ENCODE data around the gene MYLK3. TPM values are rescaled to one million over a fixed set of nuclear protein-coding genes. Genes with fewer than 3 reads are reported as not detected.

MYLK3 gene
- total and polyA plus RNA-seq, 2 donors (not counting 3 experiments of a cell fraction or from before 2014, with no cell fraction given), result not detected

GRCh38 chr16:46688654-46689364 lies 59.3 kb downstream of the MYLK3 start, which contains the start of gene VPS35:
Gene VPS35, minus strand, starts transcription at chr16:46689178. Its CDS starts 45 bp downstream, at chr16:46689133.
- ChIA-PET CTCF (interaction anchor here (2.9 kb wide), 1 partner anchor 15 kb away, joined by 14 read pairs; no protein-coding TSS in a partner anchor), POLR2A (no interaction called here)
- peaks cover 30% of the 10 kb centered on the region for H3K4me1 ChIP-seq (ENCODE audit: control insufficient read depth, extremely low read depth, insufficient read depth, low read length)
- intact Hi-C loops (cut with micrococcal nuclease), result loop anchor here (1.0 to 5.0 kb wide), 8 partner anchors 16 to 454 kb away; partner anchors contain the start of genes C16orf87, DNAJA2, GPT2 and NETO2
- peaks cover 67% of the 10 kb centered on the region for H3K79me2 ChIP-seq (ENCODE audit: control insufficient read depth, insufficient read depth, low read length)
- dilution Hi-C loops (cut with MboI; ENCODE audit: extremely low pct_ligation_motif_present, low sequenced_read_pairs), result no loop called here
- peaks cover 0 to 4% of the 10 kb centered on the region in 2 experiments for H3K36me3 ChIP-seq (ENCODE audit: control insufficient read depth in 2 of 2, extremely low read depth in 1 of 2, insufficient read depth in 2 of 2, low read length in 2 of 2)
- BruUV-seq (replicated peaks), result no TSS peak
- H2AFZ ChIP-seq (ENCODE audit: low read depth, low read length), result peak within 1 kb of the TSS; percentile 69
- peak; percentile 98 for FAIRE-seq
- no peaks in the 10 kb centered on the region for H3K27me3 ChIP-seq (ENCODE audit: control insufficient read depth in 2 of 2, insufficient read depth in 2 of 2, low read length in 2 of 2)
- peak; percentile 99 for DNase-seq (ENCODE audit: low read depth, low spot score)
- peaks cover 12% of the 10 kb centered on the region for H4K20me1 ChIP-seq (replicated peaks; ENCODE audit: control insufficient read depth, extremely low read depth, insufficient read depth, low read length)
- H3K4me3 ChIP-seq (replicated peaks in 1 of 3; ENCODE audit: insufficient read depth in 1 of 3, low read depth in 1 of 3, low read length in 3 of 3), result peak within 1 kb of the TSS; percentile 66 to 96 (median 81)
- peak within 1 kb of the TSS; percentile 97 for H3K4me2 ChIP-seq (ENCODE audit: insufficient read depth, low read length)
- peak within 1 kb of the TSS; percentile 70 for H3K27ac ChIP-seq (ENCODE audit: insufficient read depth, low read depth, low read length)
- H3K9me1 ChIP-seq (replicated peaks; ENCODE audit: control insufficient read depth, extremely low read depth, insufficient read depth, low read length), result no peaks in the 10 kb centered on the region
- H3K9ac ChIP-seq (replicated peaks; ENCODE audit: extremely low read depth, insufficient read depth, low read length), result peak within 1 kb of the TSS; percentile 79
- no peak for TF ChIP-seq GATA2 (IDR thresholded peaks at IDR 0.05; ENCODE audit: insufficient read depth, insufficient read length, low read depth, low read length)
- peak; percentile 58 for TF ChIP-seq POLR2AphosphoS5 (IDR thresholded peaks at IDR 0.05; ENCODE audit: insufficient read depth, low read depth, low read length)
- peak; percentile 72 for TF ChIP-seq MAX (IDR thresholded peaks at IDR 0.05; ENCODE audit: insufficient read depth, insufficient read length)
- TF ChIP-seq EZH2 (IDR thresholded peaks at IDR 0.05; ENCODE audit: borderline replicate concordance, low read depth, low read length, severe bottlenecking), result no peak
- no peak for TF ChIP-seq FOS (IDR thresholded peaks at IDR 0.05; ENCODE audit: borderline replicate concordance, insufficient read depth, low read length)
- no peak for TF ChIP-seq JUN (IDR thresholded peaks at IDR 0.05; ENCODE audit: borderline replicate concordance, insufficient read depth, insufficient read length, low read depth)
- no peak for TF ChIP-seq MYC (IDR thresholded peaks at IDR 0.05; ENCODE audit: low read depth, low read length)
- peak in 1 of 2 donors; percentile 17 for TF ChIP-seq CTCF (IDR thresholded peaks at IDR 0.05; ENCODE audit: extremely low read depth in 1 of 2, insufficient read depth in 1 of 2, low read depth in 1 of 2, low read length in 2 of 2)
- TF ChIP-seq POLR2A (IDR thresholded peaks at IDR 0.05; ENCODE audit: low read depth, low read length), result peak; percentile 74
- no peaks in the 10 kb centered on the region for H3K9me3 ChIP-seq (replicated peaks; ENCODE audit: control insufficient read depth, insufficient read depth, low read length)
